OCI-LY7 (cell line): ENCODE results near the gene FAM9B.

Experiments
- CTCF ChIP-seq: fragments of 200-600 bp; sonication (generic); conservative IDR thresholded peaks from 2 replicates; pipeline ENCODE4 v1.5.1; 2014; ENCODE audit warnings: mild to moderate bottlenecking, antibody characterized with exemption, low read length, moderate library complexity, mixed read lengths
- EZH2phosphoT487 ChIP-seq: fragments of 200-600 bp; sonication (generic); IDR thresholded peaks from 2 replicates; pipeline ENCODE4 v1.6.1; 2018; ENCODE audit warnings: low read depth, borderline replicate concordance, mild to moderate bottlenecking, mixed run types, antibody characterized with exemption, low read length, moderate library complexity, mixed read lengths

GRCh38 chrX:9072281-9072680 lies 38.4 kb upstream of the FAM9B start:
- TF ChIP-seq CTCF (no peak), EZH2phosphoT487 (no peak)
